HG03469 (cell line): ENCODE measurements around the gene NHS.

Experiments used
- ATAC-seq: cut with Tn5 transposase; IDR thresholded peaks from one replicate; pipeline ENCODE4 v1.9.1; 2021; ENCODE audit warnings: mild to moderate bottlenecking, moderate library complexity, moderate number of reproducible peaks; ENCODE audit not compliant: unreplicated experiment

NHS gene

DNA sequence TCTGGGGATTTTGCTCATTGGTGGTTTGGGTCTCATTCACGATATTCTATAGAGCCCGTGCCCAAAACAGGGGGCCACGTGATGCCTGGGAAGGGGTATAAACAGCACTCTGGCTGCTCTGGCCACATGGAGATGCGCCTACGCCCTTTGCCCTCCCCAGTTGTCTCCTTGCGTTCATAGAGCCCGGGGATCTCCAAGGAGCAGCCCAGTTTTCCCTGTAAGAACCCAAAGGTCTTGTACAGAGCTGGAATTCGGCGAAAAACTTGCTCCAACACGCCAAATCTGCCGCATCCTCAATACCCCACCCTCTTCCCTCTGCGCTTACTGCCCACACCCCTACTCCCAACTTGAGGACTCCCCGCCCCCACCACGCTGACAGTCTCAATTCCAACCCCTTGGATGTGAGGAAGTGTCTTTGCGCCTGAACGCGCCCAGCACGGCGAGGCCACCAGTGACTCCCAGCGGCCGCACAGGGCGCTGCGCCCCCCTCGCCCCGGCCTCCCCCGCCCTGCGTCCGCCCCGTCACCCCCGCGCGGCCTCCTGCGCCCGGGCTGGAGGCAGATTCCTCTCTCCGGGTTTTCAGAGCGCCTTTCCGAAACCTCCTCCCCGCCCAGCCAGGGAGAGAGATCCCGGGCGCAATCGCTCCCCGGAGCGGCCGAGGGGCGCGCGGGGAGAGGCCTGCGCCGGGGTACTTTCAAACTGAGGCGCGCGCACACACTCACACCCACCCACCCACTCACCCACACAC is at the start of gene NHS:
TSS of gene NHS (plus strand) at position 582 of the 748 bp plus-strand sequence. CDS start 558 bp downstream, outside the sequence.
- ATAC-seq = no peak

DNA sequence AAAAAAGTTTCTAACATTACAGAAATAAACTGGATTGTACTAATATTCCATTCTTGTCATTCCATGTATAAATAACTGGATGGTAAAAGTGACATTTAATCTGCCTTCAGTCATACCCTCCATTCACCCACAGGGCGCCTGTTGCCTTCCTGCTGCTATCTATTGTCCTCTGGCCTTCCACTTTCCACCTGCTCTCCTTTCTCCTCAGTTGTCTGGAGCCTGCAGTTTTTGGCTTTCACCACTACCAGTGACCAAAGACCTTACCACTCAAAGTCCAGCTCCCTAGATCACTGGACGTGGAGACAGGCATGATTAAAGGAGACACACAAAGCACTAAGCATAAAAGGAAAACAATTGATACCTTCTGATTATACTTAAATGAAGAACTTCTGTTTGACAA is 46.2 kb upstream of the NHS start:
- no peak for ATAC-seq

DNA sequence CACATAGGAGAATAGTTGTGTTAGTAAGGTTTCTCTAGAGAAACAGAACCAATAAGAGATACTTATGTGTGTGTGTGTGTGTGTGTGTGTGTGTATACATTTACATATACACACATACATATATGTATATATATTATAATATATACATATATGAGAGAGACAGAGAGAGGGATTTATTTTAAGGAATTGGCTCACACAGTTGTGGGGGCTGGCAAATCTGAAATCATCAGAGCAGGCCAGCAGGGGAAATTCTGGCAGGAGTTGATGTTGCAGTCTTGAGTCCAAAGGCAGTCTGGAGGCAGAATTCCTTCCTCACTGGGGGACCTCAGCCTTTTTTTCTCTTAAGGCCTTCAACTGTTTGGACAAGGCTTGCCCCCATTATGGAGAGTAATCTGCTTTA is 38.6 kb upstream of the NHS start:
- ATAC-seq = no peak

- ATAC-seq = no peak
These were observed 19.0 kb upstream of the NHS start for GRCh38 chrX:17355976-17356375.

DNA sequence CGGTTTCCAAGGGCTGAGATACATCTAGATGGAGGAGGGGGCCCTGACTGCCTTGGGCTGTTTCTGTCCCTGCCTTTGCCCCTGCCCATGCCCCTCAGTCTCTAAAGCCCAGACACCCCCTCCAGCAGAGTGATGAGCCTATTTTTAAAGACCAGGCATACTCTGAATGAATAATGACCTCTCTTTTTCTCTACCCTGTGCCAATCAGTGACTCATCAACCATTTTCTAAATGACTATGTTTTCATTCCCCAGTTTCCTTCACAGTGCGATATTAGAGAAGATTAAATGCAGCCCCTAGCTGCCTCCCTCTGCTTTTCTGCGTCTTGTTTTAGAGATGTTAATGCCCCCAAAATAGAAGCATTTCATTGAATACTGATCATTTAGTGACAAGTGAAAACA is 15.5 kb upstream of the NHS start:
- no peak for ATAC-seq

- no peak for ATAC-seq
These were observed 13.4 kb upstream of the NHS start for GRCh38 chrX:17361620-17362019.

DNA sequence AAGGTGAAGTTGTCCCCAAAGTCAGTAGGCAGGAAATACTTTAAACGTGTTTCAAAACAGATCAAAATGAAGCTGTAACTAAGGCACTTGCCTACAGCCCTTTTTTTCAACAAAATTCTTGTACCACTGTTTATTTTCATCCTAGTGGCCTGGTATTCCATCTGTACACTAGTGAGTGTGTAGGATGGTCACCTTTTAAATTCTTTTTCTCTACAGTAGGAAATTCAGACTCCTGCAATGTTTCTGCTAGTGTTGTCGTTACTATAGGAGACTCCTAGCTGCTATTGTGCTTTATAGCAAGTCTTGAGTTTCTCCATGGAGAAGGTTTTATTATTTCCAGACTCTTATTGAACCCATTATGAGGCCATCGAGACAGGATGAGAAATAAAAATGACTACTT is 7.0 kb upstream of the NHS start:
- ATAC-seq = no peak

- no peak for ATAC-seq
These were observed 5.7 kb upstream of the NHS start for GRCh38 chrX:17369309-17369708.

DNA sequence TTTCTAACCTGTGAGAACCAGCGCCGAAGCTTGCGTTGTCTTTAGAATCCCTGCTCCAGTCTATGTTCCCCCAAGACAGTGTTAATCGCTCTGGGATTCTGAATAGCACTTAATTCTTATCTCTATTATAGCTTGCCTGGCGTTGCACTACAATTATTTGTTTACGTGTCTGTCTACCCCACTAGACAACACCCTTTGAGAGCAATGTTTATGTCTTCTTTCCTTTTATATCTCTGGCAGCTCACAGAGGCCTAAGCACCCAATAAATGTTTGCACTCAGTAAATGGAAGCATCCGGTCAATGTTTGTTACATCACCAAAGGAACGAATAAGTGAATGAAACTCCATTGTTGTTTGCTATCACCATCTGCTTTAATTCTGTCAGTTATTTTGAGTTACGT is 4.8 kb upstream of the NHS start:
- ATAC-seq = no peak

GRCh38 chrX:17372052-17372451 is 2.9 kb upstream of the NHS start:
- ATAC-seq = no peak

DNA sequence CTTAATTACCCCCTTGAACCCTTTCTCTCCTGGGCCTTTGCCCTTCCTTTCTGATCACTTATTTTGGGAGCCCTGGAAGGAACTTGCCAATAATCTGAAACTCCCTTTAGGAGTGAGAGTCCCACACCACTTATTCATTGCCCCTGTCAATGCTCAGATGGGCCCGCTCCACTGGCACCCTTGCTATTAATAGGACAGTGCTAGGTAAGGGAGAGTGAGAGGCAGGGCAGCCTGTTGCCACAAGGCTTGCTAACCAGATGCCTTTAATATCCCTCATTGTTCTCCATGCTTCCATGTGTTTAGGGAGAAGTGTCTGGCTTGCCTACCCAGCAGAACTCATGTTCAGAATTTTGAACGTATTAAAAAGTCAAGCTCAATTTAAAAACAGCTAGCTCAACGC is 1.7 kb upstream of the NHS start:
- ATAC-seq = no peak

DNA sequence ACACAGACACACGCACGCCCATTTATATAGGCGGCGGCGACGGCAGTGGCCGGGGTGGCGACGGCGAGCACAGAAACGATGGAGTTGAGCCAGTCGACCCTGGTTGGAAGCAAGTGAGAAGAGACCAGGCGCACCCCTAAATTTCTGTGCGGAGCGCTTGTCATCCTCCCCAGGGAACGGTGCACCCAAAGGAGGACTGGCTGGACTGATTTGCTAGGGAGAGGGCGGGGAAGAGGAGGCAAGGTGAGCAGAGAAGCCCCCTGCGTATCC is 302 bp downstream of the NHS start:
- no peak for ATAC-seq

GRCh38 chrX:17375637-17376430 is 834 bp downstream of the NHS start:
- no peak for ATAC-seq

DNA sequence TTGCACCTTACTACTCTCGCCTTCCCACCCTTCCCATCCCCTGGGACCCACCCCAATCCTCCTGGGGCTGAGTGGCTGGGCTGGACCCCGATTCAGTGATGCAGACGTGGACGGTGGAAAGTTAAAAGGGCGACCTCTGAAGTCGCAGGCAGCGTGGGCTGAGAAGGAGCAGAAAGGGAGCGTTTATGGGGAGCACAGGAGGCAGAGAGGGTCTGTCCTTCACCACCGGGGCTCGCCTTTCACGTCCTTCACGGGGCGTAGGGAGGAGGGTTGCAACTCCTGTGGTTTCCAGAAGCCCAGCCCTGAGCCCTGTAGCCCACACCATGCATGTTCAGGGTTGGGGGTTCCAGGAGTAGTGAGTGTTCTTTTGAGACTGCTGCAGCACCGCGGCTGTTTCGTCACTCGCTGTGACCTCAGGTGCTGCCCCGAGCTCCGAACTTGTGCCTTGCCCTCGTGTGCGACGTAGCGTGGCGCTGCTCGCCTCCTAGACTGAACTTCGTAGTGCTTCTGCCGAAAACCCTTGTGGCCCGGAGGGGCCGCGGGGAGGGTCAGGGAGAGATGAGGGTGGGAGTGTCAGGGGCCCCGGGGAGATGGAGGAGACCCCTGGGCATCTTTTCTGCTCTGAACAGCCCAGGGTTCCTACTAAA is 1.6 kb downstream of the NHS start:
- no peak for ATAC-seq

DNA sequence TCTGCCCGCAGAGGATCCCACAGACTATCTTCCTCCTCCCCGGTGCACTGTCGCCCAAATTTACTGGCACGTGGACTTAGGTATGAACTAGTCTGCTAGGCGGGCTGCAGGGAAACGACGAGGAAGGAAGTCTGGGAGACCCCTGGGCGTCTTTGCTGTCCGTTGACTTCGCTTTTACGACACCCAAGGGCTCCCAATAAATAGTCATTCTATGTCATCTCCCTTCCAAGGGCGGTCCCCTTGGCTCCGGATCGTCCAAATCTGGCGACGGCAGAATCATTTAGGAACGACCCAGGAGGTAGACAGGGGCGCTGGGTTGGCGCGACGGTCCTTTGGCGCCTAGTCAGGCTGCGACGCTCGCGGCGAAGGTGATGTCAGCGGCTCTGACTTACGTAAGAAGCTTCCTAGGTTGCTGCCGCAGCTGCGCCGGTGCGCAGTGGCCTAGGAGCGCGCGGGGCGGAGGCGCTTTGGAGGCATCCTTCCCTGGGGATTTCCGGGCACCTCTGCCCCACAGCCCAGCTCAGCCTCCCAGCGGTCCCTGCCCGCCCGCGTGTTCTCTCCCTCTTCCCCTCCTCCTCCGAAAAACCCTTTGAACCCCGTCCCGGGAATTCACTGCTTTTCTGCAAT is 2.2 kb downstream of the NHS start:
- ATAC-seq = no peak

DNA sequence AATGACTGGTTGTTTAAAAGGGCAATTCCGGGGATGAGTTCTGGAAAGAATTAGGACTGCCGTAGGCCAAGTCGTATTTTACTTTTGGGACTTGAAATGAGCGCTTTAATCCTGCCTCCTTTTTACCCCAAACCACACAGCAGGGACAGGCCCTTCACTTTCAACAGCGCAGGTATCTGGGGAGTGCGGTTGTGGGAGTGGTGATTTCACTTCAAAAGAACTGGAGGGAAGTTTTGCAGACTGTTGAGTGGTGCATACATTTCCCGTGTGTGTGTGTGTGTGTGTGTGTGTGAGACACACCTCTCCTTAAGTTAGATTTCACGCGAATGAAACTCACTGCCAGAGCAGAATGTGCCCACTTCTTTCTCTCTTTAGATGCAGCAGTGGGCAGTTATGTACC is 2.8 kb downstream of the NHS start:
- ATAC-seq = no peak

DNA sequence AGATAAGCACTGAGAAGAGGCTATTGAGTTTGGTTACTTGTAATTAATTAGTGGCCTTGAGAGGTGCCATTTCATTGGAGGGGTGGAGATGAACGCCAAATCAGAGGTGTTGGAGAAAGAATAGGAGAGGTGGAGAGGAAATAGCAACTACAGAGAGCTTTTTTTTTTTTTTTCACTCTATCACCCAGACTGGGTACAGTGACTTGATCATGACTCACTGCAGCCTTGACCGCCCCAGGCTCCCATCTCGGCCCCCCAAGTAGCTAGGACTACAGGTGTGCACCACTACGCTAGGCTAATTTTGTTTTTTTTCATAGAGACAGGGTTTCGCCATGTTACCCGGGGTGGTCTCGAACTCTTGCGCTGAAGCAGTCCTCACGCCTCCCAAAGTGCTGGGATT is 5.2 kb downstream of the NHS start:
- no peak for ATAC-seq

- ATAC-seq = no peak
These were observed 15.4 kb downstream of the NHS start for GRCh38 chrX:17390419-17390850.

DNA sequence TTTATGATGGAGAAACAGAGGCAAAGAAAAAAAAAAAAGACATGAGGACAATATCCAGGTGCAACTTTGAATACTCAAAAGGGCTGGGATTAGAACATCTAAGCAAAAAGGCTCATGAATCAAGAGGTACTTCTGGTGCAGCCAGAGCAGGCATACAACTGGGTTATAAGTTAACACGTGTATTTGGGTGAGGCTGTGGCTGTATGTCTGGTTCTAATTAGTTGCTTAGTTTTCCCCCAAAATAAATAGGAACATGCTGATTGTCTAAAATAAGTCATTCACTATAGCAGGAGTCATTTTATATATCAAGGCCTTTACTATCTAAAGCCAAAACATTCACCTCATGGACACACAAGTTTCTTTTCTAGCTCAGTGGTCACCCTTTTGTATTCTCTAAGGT is 20.2 kb downstream of the NHS start:
- ATAC-seq = no peak

DNA sequence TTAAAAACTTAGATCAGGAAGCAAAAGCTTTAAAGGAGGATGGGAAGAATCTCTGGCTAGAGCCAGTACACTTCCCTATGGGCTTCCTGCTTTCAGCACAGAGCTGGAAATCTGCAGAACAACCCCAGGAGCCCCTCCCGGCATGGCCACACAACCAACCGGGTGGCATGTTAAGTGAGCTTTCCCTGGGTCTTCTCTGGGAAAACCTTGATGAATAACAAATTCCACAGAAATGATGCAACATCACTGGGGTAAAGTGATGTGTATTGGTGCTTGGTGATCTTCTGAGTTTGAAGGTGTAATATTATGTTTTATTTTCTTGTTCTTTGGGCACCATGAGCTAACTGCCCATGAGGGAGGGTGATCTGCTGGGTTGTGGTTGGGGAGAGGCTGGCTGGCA is 22.1 kb downstream of the NHS start:
- no peak for ATAC-seq

GRCh38 chrX:17403189-17403691 is 28.2 kb downstream of the NHS start:
- no peak for ATAC-seq
